ENCODE data around the gene MMP19.
"Not testable (repeated sequence)": the region's sequence is repeated elsewhere in the genome, so short reads cannot be mapped to it uniquely, and the experiment has no call there.

Gene MMP19

GRCh38 chr12:55842681-55843429 is at the start of gene MMP19:
TSS of gene MMP19 (minus strand) at chr12:55842936. CDS start at chr12:55842830, 106 bp downstream.
- no peak for DNase-seq (ENCODE audit: low read depth in 2 of 2)

GRCh38 chr12:55891310-55891709 is 48.6 kb upstream of the MMP19 start:
- no peak for DNase-seq (ENCODE audit: low read depth in 2 of 2)

- DNase-seq (ENCODE audit: low read depth in 2 of 2): no peak
Observed at GRCh38 chr12:55885113-55885512, 42.4 kb upstream of the MMP19 start.

GRCh38 chr12:55877824-55878223 is 35.1 kb upstream of the MMP19 start:
- no peak for DNase-seq (ENCODE audit: low read depth in 2 of 2)

GRCh38 chr12:55875704-55876467 is 33.1 kb upstream of the MMP19 start:
- no peak for DNase-seq (ENCODE audit: low read depth in 2 of 2)

GRCh38 chr12:55874443-55874842 is 31.7 kb upstream of the MMP19 start:
- no peak for DNase-seq (ENCODE audit: low read depth in 2 of 2)

- not testable (repeated sequence) for DNase-seq (ENCODE audit: low read depth in 2 of 2)
Observed at GRCh38 chr12:55866454-55867004, 23.8 kb upstream of the MMP19 start.

- DNase-seq (ENCODE audit: low read depth in 2 of 2): no peak
Observed at GRCh38 chr12:55865327-55865726, 22.6 kb upstream of the MMP19 start.

- DNase-seq (ENCODE audit: low read depth in 2 of 2): not testable (repeated sequence)
Observed at GRCh38 chr12:55862931-55863330, 20.2 kb upstream of the MMP19 start.

- DNase-seq (ENCODE audit: low read depth in 2 of 2): no peak
Observed at GRCh38 chr12:55862286-55862685, 19.6 kb upstream of the MMP19 start.

- no peak for DNase-seq (ENCODE audit: low read depth in 2 of 2)
Observed at GRCh38 chr12:55861871-55862270, 19.1 kb upstream of the MMP19 start.

GRCh38 chr12:55861396-55861795 is 18.7 kb upstream of the MMP19 start:
- no peak for DNase-seq (ENCODE audit: low read depth in 2 of 2)

- DNase-seq (ENCODE audit: low read depth in 2 of 2): no peak
Observed at GRCh38 chr12:55852740-55853139, 10.0 kb upstream of the MMP19 start.

- DNase-seq (ENCODE audit: low read depth in 2 of 2): no peak
Observed at GRCh38 chr12:55850893-55851292, 8.2 kb upstream of the MMP19 start.

GRCh38 chr12:55850401-55850800 is 7.7 kb upstream of the MMP19 start:
- DNase-seq (ENCODE audit: low read depth in 2 of 2): no peak

GRCh38 chr12:55849616-55850343 is 7.0 kb upstream of the MMP19 start:
- no peak for DNase-seq (ENCODE audit: low read depth in 2 of 2)

- DNase-seq (ENCODE audit: low read depth in 2 of 2): no peak
Observed at GRCh38 chr12:55847603-55848291, 5.0 kb upstream of the MMP19 start.

GRCh38 chr12:55847033-55847432 is 4.3 kb upstream of the MMP19 start:
- DNase-seq (ENCODE audit: low read depth in 2 of 2): no peak

GRCh38 chr12:55845785-55846496 is 3.2 kb upstream of the MMP19 start:
- no peak for DNase-seq (ENCODE audit: low read depth in 2 of 2)

- DNase-seq (ENCODE audit: low read depth in 2 of 2): no peak
Observed at GRCh38 chr12:55845361-55845760, 2.6 kb upstream of the MMP19 start.

- DNase-seq (ENCODE audit: low read depth in 2 of 2): no peak
Observed at GRCh38 chr12:55844961-55845360, 2.2 kb upstream of the MMP19 start.

All from stimulated activated CD4-positive, alpha-beta T cell treated with anti-CD3 and anti-CD28 coated beads, Interleukin-1b, Interleukin-23, amount 100 ng/mL, for 4 hours (primary cell).